Measurements from ENCODE around the gene NXPH4.

The NXPH4 gene

DNA sequence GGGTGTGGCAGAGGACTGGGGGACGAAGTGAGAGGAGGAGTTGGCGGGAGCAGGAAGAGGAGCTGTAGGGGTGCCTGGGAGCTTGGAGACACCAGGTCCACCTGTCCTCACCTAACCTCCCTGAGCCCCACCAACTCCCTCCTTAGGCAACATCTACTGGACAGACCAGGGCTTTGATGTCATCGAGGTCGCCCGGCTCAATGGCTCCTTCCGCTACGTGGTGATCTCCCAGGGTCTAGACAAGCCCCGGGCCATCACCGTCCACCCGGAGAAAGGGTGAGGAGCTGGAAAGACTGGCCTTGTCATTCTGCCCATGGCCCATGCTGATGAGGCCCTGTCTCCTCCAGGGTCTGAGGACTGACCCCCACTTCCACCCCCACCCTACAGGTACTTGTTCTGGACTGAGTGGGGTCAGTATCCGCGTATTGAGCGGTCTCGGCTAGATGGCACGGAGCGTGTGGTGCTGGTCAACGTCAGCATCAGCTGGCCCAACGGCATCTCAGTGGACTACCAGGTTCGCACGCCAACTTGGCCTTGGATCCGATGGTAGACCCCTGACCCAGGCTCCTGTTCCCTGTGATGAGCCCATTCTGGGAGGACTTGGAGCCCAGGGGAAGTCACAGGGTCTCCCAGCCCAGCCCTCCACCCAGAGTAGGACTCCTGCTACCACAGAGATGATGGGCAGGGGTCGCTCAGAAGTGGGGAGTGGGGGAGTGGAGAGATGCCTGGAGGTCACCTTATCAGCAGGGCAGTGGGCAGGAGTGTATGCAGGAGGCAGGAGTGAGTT is 32.5 kb upstream of the NXPH4 start:
- DNase-seq (ENCODE audit: low spot score): no peak

DNA sequence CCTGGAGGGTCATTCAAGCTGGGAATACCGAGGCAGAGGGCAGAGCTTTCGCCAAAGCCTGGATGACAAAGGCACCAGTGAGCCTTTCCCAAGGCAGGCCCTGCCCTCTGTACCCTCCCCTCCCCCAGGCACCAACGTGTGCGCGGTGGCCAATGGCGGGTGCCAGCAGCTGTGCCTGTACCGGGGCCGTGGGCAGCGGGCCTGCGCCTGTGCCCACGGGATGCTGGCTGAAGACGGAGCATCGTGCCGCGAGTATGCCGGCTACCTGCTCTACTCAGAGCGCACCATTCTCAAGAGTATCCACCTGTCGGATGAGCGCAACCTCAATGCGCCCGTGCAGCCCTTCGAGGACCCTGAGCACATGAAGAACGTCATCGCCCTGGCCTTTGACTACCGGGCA is 31.2 kb upstream of the NXPH4 start:
- DNase-seq (ENCODE audit: low spot score): no peak

DNA sequence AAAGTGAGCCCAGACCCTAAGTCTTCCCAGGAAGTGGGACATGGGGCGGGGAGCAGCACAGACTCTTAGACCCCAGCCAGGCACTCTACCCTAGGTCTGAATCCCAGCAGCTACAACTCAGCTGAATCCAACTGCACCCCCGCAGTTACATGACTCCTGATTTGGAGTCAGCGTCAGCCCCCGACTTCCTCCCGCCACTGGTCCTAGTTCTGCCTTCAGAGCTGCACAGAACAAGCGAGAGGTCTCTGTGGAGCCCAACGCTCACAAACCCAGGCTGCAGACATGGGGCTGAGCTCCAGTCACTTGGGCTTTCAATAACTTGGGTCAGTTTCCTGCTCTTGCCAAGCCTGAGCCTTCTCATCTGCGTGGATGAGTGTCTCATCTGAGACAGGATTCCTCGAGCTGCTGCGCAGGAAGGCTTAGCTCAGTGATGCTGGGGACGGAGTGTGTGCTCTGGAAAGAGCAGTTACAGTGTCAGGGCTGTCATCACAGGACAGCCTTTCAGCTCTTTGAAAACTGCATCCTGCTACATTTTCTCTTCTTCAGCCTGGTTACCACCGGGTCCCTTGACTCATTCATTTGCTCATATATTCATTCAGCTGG is 30.6 kb upstream of the NXPH4 start:
- no peak for DNase-seq (ENCODE audit: low spot score)

GRCh38 chr12:57187222-57188089 is 29.1 kb upstream of the NXPH4 start:
- no peak for DNase-seq (ENCODE audit: low spot score)

DNA sequence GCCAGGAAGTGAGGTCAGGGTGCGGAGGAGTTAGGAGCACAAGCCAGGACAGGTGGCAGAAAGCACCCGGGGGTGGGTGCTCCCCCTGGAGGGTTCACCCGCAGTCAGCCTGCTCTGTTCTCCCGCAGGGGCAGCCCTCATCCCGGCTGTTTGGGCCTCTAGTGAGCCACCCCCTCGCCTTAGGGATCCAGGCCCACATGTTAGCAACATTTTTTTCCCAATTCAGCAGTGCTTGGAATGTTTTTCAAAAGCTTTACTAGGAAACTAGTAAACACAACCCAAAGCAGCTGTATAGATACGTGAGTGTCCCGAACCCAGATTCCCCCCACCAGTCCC is 28.5 kb upstream of the NXPH4 start:
- DNase-seq (ENCODE audit: low spot score): no peak

DNA sequence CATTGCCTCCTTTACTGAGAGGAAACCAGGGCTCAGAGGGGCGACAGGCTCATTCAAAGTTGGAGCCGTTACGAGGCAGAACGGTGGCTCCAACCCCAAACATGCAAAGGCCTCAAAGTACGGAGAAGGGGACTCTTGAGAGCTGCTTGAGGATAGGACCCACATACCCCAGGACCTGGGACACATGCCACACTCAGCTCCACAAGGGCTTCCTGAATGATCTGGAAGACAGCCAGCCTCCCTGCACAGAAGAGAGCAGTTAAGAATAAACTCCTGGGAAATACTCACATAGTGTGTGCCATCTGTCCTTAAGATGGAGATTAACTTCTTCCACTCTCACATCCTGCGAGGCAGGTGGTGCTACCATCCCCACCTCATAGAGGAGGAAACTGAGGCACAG is 26.6 kb upstream of the NXPH4 start:
- peak; percentile 67 for DNase-seq (ENCODE audit: low spot score)

DNA sequence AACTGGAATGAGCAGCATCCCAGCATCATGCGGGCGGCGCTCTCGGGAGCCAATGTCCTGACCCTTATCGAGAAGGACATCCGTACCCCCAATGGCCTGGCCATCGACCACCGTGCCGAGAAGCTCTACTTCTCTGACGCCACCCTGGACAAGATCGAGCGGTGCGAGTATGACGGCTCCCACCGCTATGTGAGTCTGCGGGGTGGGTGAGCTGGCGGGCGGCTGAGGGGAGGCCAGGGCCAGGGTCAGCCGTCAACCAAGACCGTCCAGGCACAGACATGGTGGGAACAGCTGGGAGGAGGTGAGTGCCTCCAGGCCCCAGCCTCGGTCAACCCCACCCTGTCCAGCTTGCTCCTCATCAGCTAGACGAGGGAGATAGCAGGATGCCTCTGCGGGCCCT is 25.8 kb upstream of the NXPH4 start:
- no peak for DNase-seq (ENCODE audit: low spot score)

DNA sequence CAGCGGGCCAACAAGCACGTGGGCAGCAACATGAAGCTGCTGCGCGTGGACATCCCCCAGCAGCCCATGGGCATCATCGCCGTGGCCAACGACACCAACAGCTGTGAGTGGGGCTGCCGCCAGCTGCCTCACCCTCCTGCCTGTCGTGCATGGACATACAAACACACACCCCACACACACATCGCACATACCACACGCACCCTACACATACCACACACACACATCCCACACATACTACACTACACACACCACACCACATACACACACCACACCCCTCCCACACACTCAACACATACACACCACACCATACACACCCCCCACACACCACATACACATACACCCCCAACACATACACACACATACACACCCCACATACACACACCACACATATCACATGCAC is 25.2 kb upstream of the NXPH4 start:
- DNase-seq (ENCODE audit: low spot score): no peak

- DNase-seq (ENCODE audit: low spot score): no peak
Observed at GRCh38 chr12:57192920-57193319, 23.7 kb upstream of the NXPH4 start.

GRCh38 chr12:57193706-57194245 is 22.8 kb upstream of the NXPH4 start:
- no peak for DNase-seq (ENCODE audit: low spot score)

- no peak for DNase-seq (ENCODE audit: low spot score)
Observed at GRCh38 chr12:57194253-57194652, 22.3 kb upstream of the NXPH4 start.

DNA sequence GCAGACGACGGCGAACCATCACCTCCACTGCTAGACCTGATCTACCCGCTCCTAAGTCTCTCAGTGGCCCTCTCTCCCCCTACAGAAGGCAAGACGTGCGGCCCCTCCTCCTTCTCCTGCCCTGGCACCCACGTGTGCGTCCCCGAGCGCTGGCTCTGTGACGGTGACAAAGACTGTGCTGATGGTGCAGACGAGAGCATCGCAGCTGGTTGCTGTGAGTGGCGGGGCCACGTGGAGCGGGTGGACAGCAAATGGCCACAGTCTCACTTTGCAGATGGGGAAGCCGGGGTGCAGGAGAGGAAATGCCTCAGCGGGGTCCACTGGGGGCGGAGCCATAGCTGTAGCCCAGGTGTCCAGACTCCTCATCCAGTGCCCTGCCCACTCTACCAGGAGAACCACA is 21.4 kb upstream of the NXPH4 start:
- DNase-seq (ENCODE audit: low spot score): no peak

GRCh38 chr12:57195611-57196371 is 20.8 kb upstream of the NXPH4 start:
- DNase-seq (ENCODE audit: low spot score): no peak

DNA sequence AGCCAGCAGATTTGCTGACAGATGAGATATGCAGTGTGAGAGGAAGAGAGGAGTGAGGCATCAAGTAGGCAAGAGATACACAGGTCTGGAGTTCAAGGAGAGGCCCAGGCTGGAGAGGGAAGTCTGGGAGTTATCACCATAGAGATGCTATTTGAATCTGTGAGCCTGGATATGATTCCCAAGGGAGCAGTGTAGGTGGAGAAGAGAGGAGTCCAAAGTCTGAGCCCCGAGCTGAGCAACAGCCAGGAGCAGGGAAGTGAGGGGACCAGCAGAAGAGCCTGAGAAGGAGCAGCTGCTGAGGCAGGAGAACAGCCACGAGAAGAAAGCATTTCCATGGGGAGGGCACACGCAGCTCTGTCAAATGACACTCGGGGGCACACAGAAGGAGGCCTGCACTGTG is 20.2 kb upstream of the NXPH4 start:
- no peak for DNase-seq (ENCODE audit: low spot score)

DNA sequence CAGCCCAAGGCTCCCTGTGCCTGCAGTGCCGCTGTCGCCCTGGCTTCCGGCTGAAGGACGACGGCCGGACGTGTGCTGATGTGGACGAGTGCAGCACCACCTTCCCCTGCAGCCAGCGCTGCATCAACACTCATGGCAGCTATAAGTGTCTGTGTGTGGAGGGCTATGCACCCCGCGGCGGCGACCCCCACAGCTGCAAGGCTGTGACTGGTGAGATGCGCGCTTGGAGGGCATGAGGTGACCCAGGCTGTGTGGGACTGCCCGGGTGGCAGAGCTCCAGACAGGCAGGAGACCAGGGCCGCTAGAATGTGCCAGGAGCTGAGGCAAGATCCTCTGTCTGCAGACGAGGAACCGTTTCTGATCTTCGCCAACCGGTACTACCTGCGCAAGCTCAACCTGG is 19.6 kb upstream of the NXPH4 start:
- DNase-seq (ENCODE audit: low spot score): no peak

GRCh38 chr12:57198329-57198728 is 18.3 kb upstream of the NXPH4 start:
- DNase-seq (ENCODE audit: low spot score): no peak

DNA sequence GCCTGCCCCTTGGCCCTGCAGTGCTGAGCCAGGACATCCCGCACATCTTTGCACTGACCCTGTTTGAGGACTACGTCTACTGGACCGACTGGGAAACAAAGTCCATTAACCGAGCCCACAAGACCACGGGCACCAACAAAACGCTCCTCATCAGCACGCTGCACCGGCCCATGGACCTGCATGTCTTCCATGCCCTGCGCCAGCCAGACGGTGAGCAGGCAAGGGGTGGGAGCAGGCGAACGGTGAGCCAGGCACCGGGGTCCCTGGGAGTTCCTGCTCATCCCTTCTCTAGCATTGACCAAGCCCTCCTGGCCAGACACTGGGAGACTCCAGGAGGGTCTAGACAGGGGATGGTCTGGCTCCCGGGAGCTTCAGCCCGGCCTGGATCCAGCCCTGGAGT is 17.4 kb upstream of the NXPH4 start:
- no peak for DNase-seq (ENCODE audit: low spot score)

DNA sequence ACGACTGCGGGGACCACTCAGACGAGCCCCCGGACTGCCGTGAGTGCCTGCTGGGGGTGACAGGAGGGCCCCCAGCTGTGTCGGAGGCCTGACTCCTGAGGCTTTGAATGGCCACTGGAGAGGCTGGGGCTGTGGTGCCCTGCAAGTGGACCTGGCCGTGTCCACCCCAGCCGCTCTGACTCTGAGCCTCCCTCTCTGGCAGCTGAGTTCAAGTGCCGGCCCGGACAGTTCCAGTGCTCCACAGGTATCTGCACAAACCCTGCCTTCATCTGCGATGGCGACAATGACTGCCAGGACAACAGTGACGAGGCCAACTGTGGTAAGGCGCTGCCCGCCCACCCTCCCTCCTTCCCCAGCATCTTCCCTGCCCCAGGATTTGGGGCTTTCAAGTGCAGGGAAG is 16.1 kb upstream of the NXPH4 start:
- no peak for DNase-seq (ENCODE audit: low spot score)

GRCh38 chr12:57201219-57201618 is 15.4 kb upstream of the NXPH4 start:
- DNase-seq (ENCODE audit: low spot score): no peak

DNA sequence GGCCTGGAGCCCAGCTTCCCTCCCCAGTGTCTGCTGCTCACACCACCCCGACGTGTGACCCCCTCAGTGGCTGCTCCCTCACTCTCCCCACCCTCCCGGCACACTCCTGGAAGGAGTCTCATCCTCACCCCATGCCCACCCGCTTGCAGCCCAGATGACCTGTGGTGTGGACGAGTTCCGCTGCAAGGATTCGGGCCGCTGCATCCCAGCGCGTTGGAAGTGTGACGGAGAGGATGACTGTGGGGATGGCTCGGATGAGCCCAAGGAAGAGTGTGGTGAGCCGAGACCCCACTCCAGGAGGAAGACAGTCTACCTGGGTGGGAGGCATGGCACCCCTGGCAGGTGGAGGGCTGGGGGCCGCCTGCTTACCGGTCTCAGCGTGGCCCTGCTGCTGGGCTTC is 15.0 kb upstream of the NXPH4 start:
- DNase-seq (ENCODE audit: low spot score): no peak

- no peak for DNase-seq (ENCODE audit: low spot score)
Observed at GRCh38 chr12:57202321-57202720, 14.3 kb upstream of the NXPH4 start.

- DNase-seq (ENCODE audit: low spot score): no peak
Observed at GRCh38 chr12:57203201-57203600, 13.4 kb upstream of the NXPH4 start.

All from D341Med (cell line).